ENCODE results near the gene RUFY1.

Gene RUFY1

GRCh38 chr5:179559284-179560252 is 9.2 kb downstream of the RUFY1 start:
- Histone ChIP-seq H3K36me3 (peaks cover 13% of the 10 kb centered on the region), H3K4me3 (ENCODE audit: low read depth, low read length) (peak overlapping the region; percentile 86), H3K9me3 (no peaks in the 10 kb centered on the region), H3K27me3 (no peaks in the 10 kb centered on the region), H3K4me1 (no peaks in the 10 kb centered on the region)
- DNase-seq, result peak; percentile 99
- TF ChIP-seq CTCF (IDR thresholded peaks at IDR 0.05; ENCODE audit: low read depth, low read length), result no peak

- no peaks in the 10 kb centered on the region for H3K27me3 ChIP-seq
- no peak overlapping the region for H3K4me3 ChIP-seq (ENCODE audit: low read depth, low read length)
- TF ChIP-seq CTCF (IDR thresholded peaks at IDR 0.05; ENCODE audit: low read depth, low read length), result no peak
- DNase-seq, result no peak
- peaks cover 49% of the 10 kb centered on the region for H3K36me3 ChIP-seq
- no peaks in the 10 kb centered on the region for H3K9me3 ChIP-seq
- no peaks in the 10 kb centered on the region for H3K4me1 ChIP-seq
These were observed 14.2 kb downstream of the RUFY1 start for GRCh38 chr5:179564526-179564925.

- TF ChIP-seq CTCF (IDR thresholded peaks at IDR 0.05; ENCODE audit: low read depth, low read length), result no peak
- no peak for DNase-seq
- Histone ChIP-seq H3K9me3 (no peaks in the 10 kb centered on the region), H3K4me3 (ENCODE audit: low read depth, low read length) (no peak overlapping the region), H3K36me3 (peaks cover 55% of the 10 kb centered on the region), H3K4me1 (no peaks in the 10 kb centered on the region), H3K27me3 (no peaks in the 10 kb centered on the region)
These were observed 18.4 kb downstream of the RUFY1 start for GRCh38 chr5:179568721-179569120.

DNA sequence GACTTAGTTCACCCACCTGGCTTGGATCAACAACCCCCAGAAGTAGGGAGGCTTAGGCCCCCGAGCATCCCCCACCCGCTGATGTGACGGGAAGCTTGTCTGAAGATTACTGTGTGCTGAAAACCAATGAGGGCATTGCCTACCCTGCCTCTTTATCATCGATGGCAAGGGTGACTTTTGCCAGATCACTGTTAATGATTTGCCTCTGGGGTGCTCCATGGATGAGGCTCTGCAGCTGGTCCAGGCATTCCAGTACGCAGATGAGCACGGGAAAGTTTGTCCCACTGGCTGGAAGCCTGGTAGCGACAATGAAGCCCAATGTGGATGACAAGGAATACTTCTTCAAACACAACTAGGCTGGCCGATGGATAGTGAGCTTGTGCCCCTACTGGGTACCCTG is 22.0 kb downstream of the RUFY1 start:
- DNase-seq, result no peak
- Histone ChIP-seq H3K36me3 (peaks cover 49% of the 10 kb centered on the region), H3K27me3 (no peaks in the 10 kb centered on the region), H3K4me3 (ENCODE audit: low read depth, low read length) (no peak overlapping the region), H3K9me3 (no peaks in the 10 kb centered on the region), H3K4me1 (no peaks in the 10 kb centered on the region)
- no peak for TF ChIP-seq CTCF (IDR thresholded peaks at IDR 0.05; ENCODE audit: low read depth, low read length)

GRCh38 chr5:179577286-179577960 is 27.1 kb downstream of the RUFY1 start:
- no peak for TF ChIP-seq CTCF (IDR thresholded peaks at IDR 0.05; ENCODE audit: low read depth, low read length)
- no peaks in the 10 kb centered on the region for H3K27me3 ChIP-seq
- peaks cover 29% of the 10 kb centered on the region for H3K36me3 ChIP-seq
- H3K4me1 ChIP-seq, result no peaks in the 10 kb centered on the region
- DNase-seq, result no peak
- H3K9me3 ChIP-seq, result no peaks in the 10 kb centered on the region
- H3K4me3 ChIP-seq (ENCODE audit: low read depth, low read length), result no peak overlapping the region
